Measurements from ENCODE around the gene SLC16A8. TPM values are rescaled to one million over a fixed set of nuclear protein-coding genes. Genes with fewer than 3 reads are reported as not detected.

Gene SLC16A8
- total RNA-seq, 1 experiment from 2014 or later, result not detected

GRCh38 chr22:38066381-38067027 lies 17.5 kb downstream of the SLC16A8 start (continued):
- no peak for TF ChIP-seq ZBTB33 (IDR thresholded peaks at IDR 0.05; ENCODE audit: extremely low read depth, insufficient replicate concordance, low read length)

GRCh38 chr22:38065539-38065938 lies 18.4 kb downstream of the SLC16A8 start:
- Histone ChIP-seq H3K9me2 (ENCODE audit: insufficient read depth) (no peaks in the 10 kb centered on the region), H3K36me3 (ENCODE audit: control insufficient read depth in 1 of 2, insufficient read depth in 2 of 2, low read length in 2 of 2) (peaks cover 17 to 25% of the 10 kb centered on the region in 2 experiments; a peak in 3 of 4 replicates), H3K4me2 (ENCODE audit: low read length) (no peak overlapping the region), H3K9me3 (ENCODE audit: control insufficient read depth in 1 of 2, insufficient read depth in 1 of 2, low read depth in 1 of 2, low read length in 2 of 2) (no peaks in the 10 kb centered on the region), H2AFZ (ENCODE audit: low read depth, low read length, poor library complexity, severe bottlenecking) (no peak overlapping the region), H4K20me1 (ENCODE audit: insufficient read depth) (no peaks in the 10 kb centered on the region), H3K4me1 (ENCODE audit: control insufficient read depth in 1 of 2, insufficient read depth in 2 of 2, low read length in 2 of 2) (no peaks in the 10 kb centered on the region), H3K9ac (ENCODE audit: low read length) (no peak overlapping the region), H3K4me3 (replicated peaks in 1 of 2; ENCODE audit: low read depth in 1 of 2, low read length in 2 of 2) (no peak overlapping the region), H3K79me2 (ENCODE audit: insufficient read depth, low read length) (no peaks in the 10 kb centered on the region), H3K27me3 (ENCODE audit: insufficient read depth, low read length) (no peaks in the 10 kb centered on the region), H3K27ac (ENCODE audit: low read depth, low read length) (no peak overlapping the region)
- ChIA-PET CTCF (no interaction called here), RAD21 (ENCODE audit: low non-redundant PET in 1 of 2, low total read pairs in 2 of 2, uncharacterized antibody in 2 of 2, unreplicated experiment in 2 of 2) (interaction anchor here in 1 of 2 experiments (0.6 kb wide), 1 partner anchor 267 kb away, joined by 3 read pairs; no protein-coding TSS in a partner anchor), POLR2A (no interaction called here)
- TF ChIP-seq ZFX (IDR thresholded peaks at IDR 0.05) (no peak), RAD21 (IDR thresholded peaks at IDR 0.05; ENCODE audit: low read depth) (no peak), CTCF (IDR thresholded peaks at IDR 0.05 in 2 of 3, conservative IDR thresholded peaks at IDR 0.05 in 1 of 3; ENCODE audit: borderline replicate concordance in 1 of 3, insufficient read depth in 1 of 3, low read depth in 2 of 3, low read length in 2 of 3) (no peak), CEBPB (IDR thresholded peaks at IDR 0.05; ENCODE audit: low read depth) (no peak), ELF1 (IDR thresholded peaks at IDR 0.05; ENCODE audit: borderline replicate concordance, low read depth) (no peak), ZBTB33 (IDR thresholded peaks at IDR 0.05; ENCODE audit: extremely low read depth, insufficient replicate concordance, low read length) (no peak), JUND (IDR thresholded peaks at IDR 0.05) (no peak), POLR2A (IDR thresholded peaks at IDR 0.05; ENCODE audit: borderline replicate concordance, extremely low read depth, insufficient read depth, insufficient read length) (no peak), EZH2phosphoT487 (IDR thresholded peaks at IDR 0.05; ENCODE audit: borderline replicate concordance) (no peak), MAX (IDR thresholded peaks at IDR 0.05) (no peak), FOSL1 (IDR thresholded peaks at IDR 0.05; ENCODE audit: low read depth) (no peak), EGR1 (IDR thresholded peaks at IDR 0.05; ENCODE audit: low read depth) (no peak), CBX3 (IDR thresholded peaks at IDR 0.05; ENCODE audit: low read depth) (no peak)
- no peak for ATAC-seq
- DNase-seq (ENCODE audit: low read depth, low spot score), result no peak
- BruUV-seq (replicated peaks), result no TSS peak
- intact Hi-C loops (cut with micrococcal nuclease), result no loop called here

Data from HCT116 (cell line).